Measurements from ENCODE around the gene PCDHA1.
"Not testable (repeated sequence)": the region's sequence is repeated elsewhere in the genome, so short reads cannot be mapped to it uniquely, and the experiment has no call there.

The PCDHA1 gene

GRCh38 chr5:140808241-140808888, 22.4 kb downstream of the PCDHA1 start:
- DNase-seq (ENCODE audit: low read depth, low spot score): not testable (repeated sequence)

GRCh38 chr5:140808889-140809291, 22.9 kb downstream of the PCDHA1 start:
- no peak for DNase-seq (ENCODE audit: low read depth, low spot score)

GRCh38 chr5:140821375-140822280, 35.7 kb downstream of the PCDHA1 start, which contains the start of gene PCDHA5:
Gene PCDHA5 (plus strand): TSS chr5:140821613.
- no peak for DNase-seq (ENCODE audit: low read depth, low spot score)

- no peak for DNase-seq (ENCODE audit: low read depth, low spot score)
These were observed 36.3 kb downstream of the PCDHA1 start for GRCh38 chr5:140822281-140822629.

- DNase-seq (ENCODE audit: low read depth, low spot score): not testable (repeated sequence)
These were observed 37.0 kb downstream of the PCDHA1 start for GRCh38 chr5:140822969-140823368.

- no peak for DNase-seq (ENCODE audit: low read depth, low spot score)
These were observed 37.5 kb downstream of the PCDHA1 start for GRCh38 chr5:140823475-140823874.

GRCh38 chr5:140827704-140828361, 41.9 kb downstream of the PCDHA1 start, which contains the start of gene PCDHA6:
Gene PCDHA6 (plus strand): TSS chr5:140827960. CDS start chr5:140828092, 132 bp downstream.
- DNase-seq (ENCODE audit: low read depth, low spot score): no peak

- no peak for DNase-seq (ENCODE audit: low read depth, low spot score)
These were observed 42.4 kb downstream of the PCDHA1 start for GRCh38 chr5:140828362-140828737.

- not testable (repeated sequence) for DNase-seq (ENCODE audit: low read depth, low spot score)
These were observed 43.9 kb downstream of the PCDHA1 start for GRCh38 chr5:140829511-140830501.

- no peak for DNase-seq (ENCODE audit: low read depth, low spot score)
These were observed 48.1 kb downstream of the PCDHA1 start, which contains the start of gene PCDHA7 for GRCh38 chr5:140833993-140834392. Gene PCDHA7 (plus strand): TSS chr5:140834269. CDS start chr5:140834384, 115 bp downstream.

- not testable (repeated sequence) for DNase-seq (ENCODE audit: low read depth, low spot score)
These were observed 48.6 kb downstream of the PCDHA1 start for GRCh38 chr5:140834439-140835008.

- no peak for DNase-seq (ENCODE audit: low read depth, low spot score)
These were observed 49.9 kb downstream of the PCDHA1 start for GRCh38 chr5:140835622-140836510.

- DNase-seq (ENCODE audit: low read depth, low spot score): no peak
These were observed 55.3 kb downstream of the PCDHA1 start, which contains the start of gene PCDHA8 for GRCh38 chr5:140840978-140841962. Gene PCDHA8 (plus strand): TSS chr5:140841187. CDS start chr5:140841322, 135 bp downstream.

GRCh38 chr5:140842798-140843733, 57.1 kb downstream of the PCDHA1 start:
- DNase-seq (ENCODE audit: low read depth, low spot score): no peak

- DNase-seq (ENCODE audit: low read depth, low spot score): not testable (repeated sequence)
These were observed 62.5 kb downstream of the PCDHA1 start, which contains the start of gene PCDHA9 for GRCh38 chr5:140848139-140849102. Gene PCDHA9 (plus strand): TSS chr5:140848382. CDS start chr5:140848496, 114 bp downstream.
